Left ventricle myocardium superior (tissue), 1 donor: ENCODE measurements around the gene MACROD2. TPM values are rescaled to one million over a fixed set of nuclear protein-coding genes. Genes with fewer than 3 reads are reported as not detected.

Experiments used
- ATAC-seq: fragments of 200-7000 bp; cut with Tn5 transposase; one replicate; pipeline ENCODE4 v1.9.1; 2020; ENCODE audit warnings: mild to moderate bottlenecking, moderate library complexity
- DNase-seq: peaks from one replicate; pipeline ENCODE4 v3.0.0-alpha.2; 2020
- intact Hi-C: fragments of 100-400 bp; cut with micrococcal nuclease; formaldehyde crosslinking; loops from one replicate; pipeline ENCODE4 v1.11.0; 2022
- total RNA-seq: library from RNA; stranded (reverse); fragmentation: NEBNext Ultra II Directional; extraction: Animal tissue kit (Norgen Biotek cat#: 25700); gene quantifications from one replicate; pipeline ENCODE4 v1.2.1, GENCODE V29; 2021
- donor health status: DM: no; HTN: yes; CAD: no; lungs with severe emphysema.

The MACROD2 gene
- total RNA-seq, 1 donor from 2014 or later: 3.5 TPM

DNA sequence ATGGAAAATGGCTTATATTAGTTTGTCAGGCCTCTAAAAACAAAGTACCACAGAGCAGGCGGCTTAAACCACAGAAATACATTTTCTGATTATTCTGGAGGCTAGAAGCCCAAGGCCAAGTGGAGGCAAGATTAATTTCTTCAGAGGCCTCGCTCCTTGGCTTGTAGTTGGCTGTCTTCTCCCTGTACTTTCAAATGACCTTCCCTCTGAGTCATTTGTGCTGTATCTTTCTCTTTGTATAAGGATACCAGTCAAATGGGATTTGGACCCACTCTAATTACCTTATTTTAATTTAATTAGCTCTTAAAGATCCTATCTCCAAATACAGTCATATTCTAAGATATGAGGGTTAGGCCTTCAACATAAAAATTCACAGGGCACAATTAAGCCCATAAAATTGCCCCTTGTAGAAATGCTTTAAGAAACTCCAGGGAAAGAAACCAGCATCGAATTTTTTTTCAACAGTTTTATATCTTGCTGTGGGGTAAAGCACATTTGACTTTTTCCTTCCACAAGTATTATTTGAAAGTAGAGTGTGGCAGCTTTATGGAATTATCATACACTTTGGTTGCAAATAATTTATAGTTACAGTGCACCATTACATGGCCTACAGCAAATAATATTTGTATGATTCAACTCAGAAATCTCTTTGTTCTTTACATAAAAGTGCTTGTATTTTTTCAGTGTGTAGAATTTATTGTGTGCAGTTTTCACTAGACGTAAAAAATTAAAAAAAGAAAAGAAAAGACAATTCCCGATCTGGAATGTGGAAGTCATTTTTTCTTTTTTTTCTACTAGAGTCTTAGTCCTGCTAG lies 1871.8 kb downstream of the MACROD2 start:
- DNase-seq (no peak), ATAC-seq (no peak)
- intact Hi-C loops: no loop called here

DNA sequence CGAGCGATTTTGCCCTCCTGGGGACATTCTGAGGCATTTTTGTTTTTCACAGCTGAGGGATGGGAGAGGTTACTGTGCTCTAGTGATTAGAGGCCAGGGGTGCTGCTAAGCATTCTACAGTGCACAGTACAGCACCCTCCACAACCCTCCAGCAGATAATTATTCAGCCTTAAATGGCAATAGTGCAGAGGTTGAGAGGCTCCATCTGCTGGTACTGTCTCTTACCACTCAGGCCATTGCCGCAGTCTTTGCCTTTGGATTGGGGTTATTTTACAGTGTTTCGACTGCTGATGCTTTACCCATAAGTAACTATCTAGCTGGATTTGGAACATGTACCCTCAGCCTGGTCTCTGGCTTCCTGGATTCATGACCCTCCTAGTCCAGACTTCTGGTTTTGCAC lies 1872.6 kb downstream of the MACROD2 start:
- intact Hi-C loops: no loop called here
- no peak for ATAC-seq

DNA sequence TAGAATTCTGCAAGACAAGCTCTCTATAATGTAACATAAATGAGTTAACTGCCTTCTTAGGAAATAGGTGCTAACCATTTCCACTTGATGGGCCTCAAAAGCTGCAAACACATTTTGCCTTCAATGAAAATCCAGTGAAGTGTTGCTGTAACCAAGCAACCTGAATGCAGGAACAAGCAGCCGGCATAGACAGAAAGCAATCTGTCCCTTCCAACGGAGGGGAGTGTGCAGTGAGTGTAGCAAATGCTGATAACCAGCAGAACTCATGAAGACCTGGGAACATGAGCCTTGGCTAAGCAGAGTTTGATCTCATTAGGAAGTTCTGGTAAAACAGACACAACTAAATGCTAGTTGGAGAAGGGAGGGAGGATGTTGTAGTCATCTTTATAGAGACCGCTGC lies 1880.1 kb downstream of the MACROD2 start:
- no peak for ATAC-seq
- DNase-seq: no peak
- intact Hi-C loops: no loop called here

More for the DNA sequence above, 1872.6 kb downstream of the MACROD2 start:
- no peak for DNase-seq

DNA sequence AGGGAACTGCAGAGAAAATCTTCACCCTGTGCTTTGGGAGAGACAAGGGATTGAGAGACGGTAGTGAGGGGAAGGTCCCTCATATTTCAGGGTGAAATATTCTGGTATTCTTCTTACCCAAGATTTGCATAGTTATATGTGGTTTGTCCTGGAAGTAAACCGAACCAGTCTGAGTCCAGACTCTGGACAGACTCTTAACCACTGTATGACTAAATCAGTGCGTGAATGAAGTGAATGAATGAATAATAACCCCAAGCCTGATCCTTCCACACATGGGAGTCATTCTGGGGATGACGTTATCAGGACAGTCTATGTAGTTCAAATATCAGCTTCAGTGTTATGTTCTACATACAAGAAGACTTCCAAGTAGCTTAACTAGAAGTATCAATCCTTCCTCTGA lies 1887.2 kb downstream of the MACROD2 start:
- intact Hi-C loops: no loop called here
- ATAC-seq: no peak
- DNase-seq: no peak

DNA sequence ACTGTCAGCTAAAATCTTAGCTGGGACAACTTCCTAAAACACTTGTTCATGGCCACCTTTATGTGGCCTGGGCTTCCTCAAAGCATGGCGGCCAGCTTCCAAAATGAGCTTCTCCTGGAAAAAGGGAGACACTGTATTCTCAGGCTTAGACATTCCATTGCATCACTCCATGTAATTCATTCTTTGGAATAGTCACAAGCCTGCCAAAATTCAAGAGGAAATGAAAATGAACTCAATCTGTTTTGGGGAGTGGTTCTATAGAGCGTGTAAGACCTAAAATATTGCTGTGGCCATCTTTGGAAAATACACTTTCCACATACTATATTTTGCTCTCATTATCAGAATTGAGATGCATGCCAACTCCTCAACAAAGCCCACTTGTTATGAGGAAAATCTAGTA lies 1890.9 kb downstream of the MACROD2 start:
- DNase-seq: no peak
- intact Hi-C loops: no loop called here
- no peak for ATAC-seq

DNA sequence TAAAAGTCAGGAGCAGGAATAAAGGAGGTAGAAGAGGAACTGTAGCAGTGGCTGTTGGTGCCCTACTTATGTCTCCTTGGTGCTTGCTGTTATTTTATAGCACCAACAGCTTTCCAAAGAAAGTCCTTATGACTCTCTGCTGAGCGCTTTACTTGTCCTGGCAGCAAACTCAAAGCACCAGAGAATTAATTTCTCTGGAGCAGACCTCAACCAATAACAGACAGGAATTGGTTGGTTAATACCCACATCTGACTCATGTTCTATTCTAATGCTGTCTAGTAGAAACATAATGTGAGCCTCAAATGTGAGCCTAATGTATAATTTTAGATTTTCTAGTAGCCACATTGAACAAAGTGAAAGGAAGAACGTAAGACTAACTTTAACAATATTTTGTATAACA lies 1892.1 kb downstream of the MACROD2 start:
- intact Hi-C loops: no loop called here
- ATAC-seq (no peak), DNase-seq (no peak)

DNA sequence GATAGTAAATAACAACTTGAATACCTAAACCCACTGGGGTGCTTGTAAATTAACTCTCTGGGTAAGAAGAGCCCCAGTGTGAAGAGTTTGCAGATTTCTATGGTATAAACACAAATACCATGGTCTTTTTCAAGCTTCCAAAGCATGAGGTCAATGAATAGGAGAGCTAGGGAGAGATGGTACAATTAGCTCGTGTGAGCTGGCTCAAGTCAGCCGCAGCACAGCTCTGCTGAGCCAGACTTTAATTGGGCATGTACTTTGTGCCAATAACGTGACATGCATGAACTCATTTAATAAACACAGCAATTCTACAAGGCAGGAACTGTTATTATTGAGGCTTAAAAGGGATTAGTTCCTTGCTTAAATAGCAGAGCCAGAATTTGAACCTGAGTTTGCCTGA lies 1893.7 kb downstream of the MACROD2 start:
- DNase-seq (no peak), ATAC-seq (no peak)
- intact Hi-C loops: no loop called here

DNA sequence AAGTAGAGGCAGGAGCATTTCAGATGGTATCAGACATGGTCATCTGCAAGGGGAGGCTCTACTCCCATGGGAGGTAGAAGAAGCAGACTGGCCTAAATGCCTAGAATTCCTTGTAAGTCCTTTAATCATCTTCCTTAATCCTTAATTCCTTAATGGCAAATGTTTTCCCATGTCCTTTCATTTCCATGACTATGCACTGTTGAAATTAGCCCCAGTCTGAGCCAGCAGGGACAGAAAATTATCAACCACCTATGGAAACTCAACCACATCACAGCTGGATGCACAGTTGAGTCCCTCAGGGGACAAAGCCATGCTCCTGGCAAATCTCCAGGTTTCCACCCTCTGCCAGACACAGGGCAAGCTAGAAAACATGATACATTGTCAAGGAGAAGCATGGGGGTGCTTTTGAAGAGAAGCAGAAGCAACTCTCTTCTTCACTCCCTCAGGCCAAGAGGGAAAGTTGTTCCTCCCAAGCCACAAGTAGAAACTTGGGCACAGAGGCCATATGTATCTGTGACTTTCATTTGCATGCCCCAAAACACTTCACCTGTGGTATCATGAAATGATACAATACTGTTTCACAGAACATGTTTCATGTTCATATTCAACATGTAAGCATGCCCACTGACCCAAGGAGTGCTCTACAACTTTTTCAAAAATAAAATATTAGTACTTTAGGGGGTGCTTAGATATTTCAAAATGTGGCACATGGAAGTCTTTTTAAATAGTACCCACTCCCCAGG lies 1894.4 kb downstream of the MACROD2 start:
- ATAC-seq (no peak), DNase-seq (no peak)
- intact Hi-C loops: no loop called here

DNA sequence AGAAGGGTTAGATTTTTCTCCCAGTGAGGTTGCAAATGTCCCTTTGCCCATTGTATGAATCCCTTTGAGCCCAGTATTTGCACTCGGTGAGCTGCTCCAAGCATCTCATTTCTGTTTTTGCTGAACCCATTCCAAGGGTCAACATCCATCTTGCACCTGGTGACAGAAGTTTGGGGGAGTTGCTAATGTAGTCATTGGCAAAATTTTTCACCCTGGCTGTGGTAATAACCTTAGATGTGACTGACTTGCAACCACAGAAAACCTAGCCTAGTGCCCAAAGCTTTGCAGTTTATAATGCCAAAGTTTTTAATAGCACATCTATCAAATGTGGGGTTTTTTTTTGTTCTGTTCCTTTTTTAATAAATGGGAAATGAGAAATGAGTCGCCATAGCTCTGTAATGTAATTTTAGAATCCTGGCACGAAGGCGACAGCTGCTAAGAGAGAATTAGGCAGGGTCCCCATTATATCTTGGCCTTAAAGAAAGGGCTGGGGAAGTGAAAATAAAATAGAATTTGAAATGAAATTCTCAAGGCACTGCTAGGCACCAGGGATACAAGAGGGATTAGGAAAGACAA lies 1895.2 kb downstream of the MACROD2 start:
- DNase-seq (no peak), ATAC-seq (no peak)
- intact Hi-C loops: no loop called here

DNA sequence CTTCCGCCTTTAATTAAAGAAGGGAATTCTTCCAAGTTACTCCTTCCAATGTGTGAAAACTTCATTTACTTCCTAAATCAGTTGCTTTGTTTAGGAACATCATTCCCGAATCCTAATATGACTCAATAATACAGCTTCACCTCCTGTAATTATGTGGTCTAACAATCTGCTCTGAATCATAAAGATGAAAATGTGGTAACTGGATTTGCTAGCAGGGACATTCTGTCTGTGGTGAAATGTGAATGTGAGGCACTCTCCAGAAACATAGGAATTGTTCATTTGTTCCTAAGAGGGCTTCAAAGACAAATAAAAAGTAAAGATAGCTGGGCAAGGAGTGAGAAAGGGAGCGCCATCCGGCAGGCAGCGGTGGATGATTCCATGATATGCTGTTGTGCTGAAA lies 1899.8 kb downstream of the MACROD2 start:
- DNase-seq (no peak), ATAC-seq (no peak)
- intact Hi-C loops: no loop called here

DNA sequence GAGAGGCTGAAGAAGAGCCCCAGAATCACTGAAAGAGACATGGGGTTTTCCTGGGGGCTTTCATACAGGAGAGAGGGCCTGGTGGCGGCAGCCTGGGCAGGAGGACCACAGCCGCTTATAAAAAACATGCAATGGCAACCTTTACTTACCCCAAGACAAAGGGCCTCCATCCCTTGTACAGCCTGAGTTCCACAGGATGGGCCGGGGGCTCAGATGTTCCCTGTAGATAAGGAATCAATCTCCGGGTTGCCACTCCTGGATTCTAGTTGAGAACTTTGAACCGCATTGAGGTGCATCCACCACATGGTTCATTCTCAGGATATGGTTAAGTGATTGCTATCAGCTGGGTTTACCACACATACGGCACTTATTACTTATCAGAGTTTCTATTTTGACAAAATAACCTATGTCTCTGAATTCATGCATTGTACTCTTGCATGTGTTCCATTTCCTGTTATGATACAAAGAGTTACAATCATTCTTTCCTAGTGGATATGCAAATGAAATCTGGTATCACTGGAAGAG lies 1900.3 kb downstream of the MACROD2 start:
- ATAC-seq: no peak
- no peak for DNase-seq
- intact Hi-C loops: no loop called here

DNA sequence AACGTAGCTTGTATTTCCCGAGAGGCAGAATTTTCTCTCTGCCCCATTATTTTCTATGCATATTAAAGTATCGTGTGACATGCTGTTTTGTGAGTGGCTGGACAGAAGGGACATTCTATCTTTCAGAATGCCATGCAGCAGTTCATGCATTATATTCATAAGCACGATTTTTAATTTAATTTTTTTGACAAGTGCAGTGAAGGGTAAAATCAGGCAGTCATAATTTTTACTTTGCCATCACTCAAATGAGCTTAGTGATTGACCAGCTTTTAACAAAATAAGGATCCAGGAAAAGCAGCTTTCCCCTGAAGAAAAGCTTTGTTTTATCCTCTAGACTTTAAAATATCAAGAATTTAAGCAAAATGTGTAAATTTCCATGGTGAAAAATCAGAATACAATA lies 1904.7 kb downstream of the MACROD2 start:
- intact Hi-C loops: no loop called here
- DNase-seq: no peak
- no peak for ATAC-seq

DNA sequence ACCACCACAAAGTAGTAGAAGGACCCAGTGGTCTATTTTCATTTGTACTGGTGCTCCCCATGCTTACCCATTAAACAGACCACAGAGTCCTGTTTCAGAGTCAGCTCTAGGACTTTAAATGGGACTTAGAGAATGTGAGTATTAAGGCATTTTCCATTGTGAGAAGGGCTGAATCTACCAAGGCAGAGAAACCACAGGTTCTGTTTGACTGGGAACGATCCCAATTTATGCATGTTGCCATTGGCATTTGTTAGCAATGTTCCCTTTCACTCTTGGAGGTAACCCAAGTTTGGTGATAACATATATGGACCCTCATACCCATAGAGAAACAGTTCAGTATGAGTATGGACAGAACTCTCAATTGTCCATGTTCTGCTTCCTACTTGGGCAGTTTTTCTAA lies 1905.1 kb downstream of the MACROD2 start:
- DNase-seq (no peak), ATAC-seq (no peak)
- intact Hi-C loops: no loop called here

DNA sequence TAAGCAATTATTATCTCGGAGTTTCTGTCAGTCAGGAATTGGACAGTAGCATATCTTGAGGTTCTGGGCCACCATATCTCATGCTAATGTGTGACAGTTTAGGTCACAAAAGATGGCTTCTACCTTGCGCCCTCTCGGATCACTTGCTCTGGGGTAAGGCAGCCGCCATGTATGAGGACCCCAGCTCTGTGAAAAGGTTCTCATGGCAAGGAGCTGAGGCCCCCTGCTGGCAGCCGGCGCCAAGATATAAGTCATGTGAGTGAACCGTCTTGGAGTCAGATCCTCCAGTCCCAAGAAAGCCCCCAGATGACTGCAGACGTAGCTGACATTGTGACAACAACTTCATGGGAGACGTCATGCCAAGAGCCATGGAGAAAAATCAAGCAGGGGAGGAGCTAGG lies 1907.2 kb downstream of the MACROD2 start:
- intact Hi-C loops: no loop called here
- no peak for ATAC-seq
- no peak for DNase-seq

DNA sequence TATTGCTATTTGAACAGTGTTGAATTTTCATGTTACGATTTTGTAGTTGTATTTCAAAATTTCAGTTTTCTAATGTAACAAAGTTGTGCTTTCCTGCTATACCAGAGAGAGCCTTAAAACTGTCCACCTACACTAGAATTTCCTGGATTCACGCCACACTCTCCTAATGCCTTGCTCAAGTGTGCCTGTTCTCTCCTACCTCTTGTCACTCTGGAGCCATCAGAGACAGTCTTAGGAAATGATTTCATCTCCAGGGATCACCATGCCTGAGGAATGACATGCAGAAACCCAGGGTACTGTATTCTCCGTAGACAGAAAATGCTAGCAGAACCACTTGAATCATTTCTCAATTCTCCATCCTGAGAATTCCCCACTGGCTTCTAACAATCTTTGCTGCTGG lies 1910.3 kb downstream of the MACROD2 start:
- ATAC-seq: no peak
- no peak for DNase-seq
- intact Hi-C loops: no loop called here

DNA sequence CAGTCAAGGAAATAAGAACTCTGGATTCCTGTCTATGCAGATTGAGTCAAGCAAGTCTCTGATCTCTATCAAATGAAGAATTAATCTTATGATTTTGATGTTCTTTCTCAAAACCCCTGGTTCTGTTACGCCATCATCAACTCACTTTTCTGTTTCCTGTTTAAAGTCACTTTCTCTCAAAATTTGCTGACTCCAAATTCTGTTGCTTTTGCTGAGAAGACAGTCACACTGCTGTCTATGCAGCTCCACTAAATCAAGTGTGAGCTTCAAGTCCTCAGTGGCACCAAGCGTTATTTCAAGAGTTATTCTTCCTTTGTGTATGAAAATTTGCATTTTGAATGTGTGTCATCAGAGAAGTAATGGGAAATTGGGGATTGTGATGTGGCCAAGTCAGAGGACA lies 1914.7 kb downstream of the MACROD2 start:
- intact Hi-C loops: no loop called here
- no peak for DNase-seq

DNA sequence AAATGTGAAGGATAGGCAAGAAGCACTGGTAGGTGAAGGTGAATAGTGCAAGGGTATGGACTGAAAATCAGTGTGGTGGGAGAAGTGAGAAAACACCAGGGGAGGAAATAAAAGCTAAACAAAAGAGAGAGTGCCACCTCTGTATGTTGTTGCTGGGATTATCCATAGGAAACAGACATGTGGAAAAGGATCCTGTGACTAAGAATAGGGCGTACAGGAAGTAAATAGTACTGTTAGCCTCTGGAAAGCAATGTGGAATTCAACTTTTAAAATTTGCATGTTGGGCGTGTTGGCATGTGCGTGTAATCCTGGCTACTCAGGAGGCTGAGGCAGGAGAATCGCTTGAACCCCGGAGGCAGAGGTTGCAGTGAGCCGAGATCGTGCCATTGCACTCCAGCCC lies 1916.3 kb downstream of the MACROD2 start:
- intact Hi-C loops: no loop called here
- DNase-seq (no peak), ATAC-seq (no peak)

More for the DNA sequence above, 1914.7 kb downstream of the MACROD2 start:
- ATAC-seq: no peak

DNA sequence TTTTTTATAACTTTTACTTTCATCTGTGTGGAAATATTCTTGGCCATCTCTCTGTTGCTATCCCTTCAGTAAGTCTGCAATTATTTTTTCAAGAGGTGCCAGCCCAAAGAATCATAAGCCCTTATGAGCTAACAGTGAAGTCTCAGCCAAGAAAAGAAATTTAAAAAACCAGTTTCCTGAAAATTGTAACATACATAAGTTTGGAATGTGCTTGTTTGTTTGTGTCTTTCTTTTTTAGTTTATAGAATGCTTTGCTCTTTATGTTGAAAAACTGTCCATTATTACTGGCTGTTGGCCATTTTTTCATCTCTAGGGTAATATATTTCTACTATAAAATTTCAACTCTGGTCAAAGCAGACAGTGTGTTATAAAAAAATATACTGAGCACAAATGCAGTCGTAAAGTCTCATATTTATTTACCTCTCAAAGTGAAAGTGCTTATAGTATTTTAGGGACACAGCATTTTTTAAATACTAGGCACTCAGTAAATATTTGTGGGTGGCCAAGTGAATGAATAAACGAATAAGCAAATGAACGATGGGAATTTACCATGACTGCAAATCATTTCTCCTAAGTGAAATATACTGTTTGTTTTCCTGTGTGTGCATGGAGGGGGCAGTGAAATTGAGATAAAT lies 1918.2 kb downstream of the MACROD2 start:
- ATAC-seq: no peak
- intact Hi-C loops: no loop called here
- no peak for DNase-seq

DNA sequence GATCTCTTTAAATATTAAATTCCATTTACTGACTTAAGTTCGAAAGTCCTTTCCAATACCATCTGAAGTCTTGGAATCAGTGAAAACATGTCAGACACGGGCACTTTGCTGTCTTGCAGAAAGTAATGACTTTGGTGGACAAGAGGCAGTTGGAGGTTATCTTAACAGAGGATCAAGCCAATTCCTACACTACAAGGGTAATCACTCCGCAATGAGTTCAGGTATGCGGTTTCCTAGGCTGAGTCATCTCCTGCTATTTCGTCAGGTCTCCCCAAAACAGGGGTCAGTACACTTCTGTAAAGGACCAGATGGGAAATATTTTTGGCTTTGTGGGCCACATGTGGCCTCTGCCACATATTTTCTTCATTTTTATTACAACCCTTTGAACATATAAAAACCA lies 1921.3 kb downstream of the MACROD2 start:
- ATAC-seq: no peak
- intact Hi-C loops: no loop called here
- no peak for DNase-seq

DNA sequence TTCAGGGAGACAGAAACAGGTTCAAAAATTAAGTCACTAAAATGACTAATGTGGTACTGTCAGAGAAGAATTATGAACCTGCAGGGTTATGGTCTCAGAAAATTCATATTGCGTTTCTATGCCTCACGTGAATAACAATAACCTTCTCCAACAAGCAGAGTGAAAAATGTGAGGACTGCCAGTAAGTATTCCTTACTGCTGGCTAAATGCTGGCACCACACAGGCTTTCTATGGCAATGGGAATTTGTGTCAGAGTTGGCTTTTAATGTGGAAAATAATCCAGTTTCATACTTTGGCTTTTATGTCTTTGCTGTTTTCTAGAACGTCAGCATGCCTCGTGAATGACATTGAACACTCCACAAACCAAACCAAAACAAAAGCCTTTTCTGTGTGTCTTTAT lies 1922.0 kb downstream of the MACROD2 start:
- intact Hi-C loops: no loop called here
- DNase-seq (no peak), ATAC-seq (no peak)
